Stimulated activated CD4-positive, alpha-beta T cell treated with anti-CD3 and anti-CD28 coated beads, TNF-alpha, amount 100 ng/mL, for 1 hour (primary cell): ENCODE results near the gene BZW2.
"Not testable (repeated sequence)": the region's sequence is repeated elsewhere in the genome, so short reads cannot be mapped to it uniquely, and the experiment has no call there.

ENCODE experiments used
- DNase-seq, 3 donors: peaks; one replicate each; pipeline ENCODE4 v3.0.0-alpha.2; 2020; ENCODE audit warnings: low read depth in 3 of 3, low spot score in 1 of 3

Gene BZW2

GRCh38 chr7:16670021-16670420, 24.0 kb downstream of the BZW2 start:
- no peak for DNase-seq

DNA sequence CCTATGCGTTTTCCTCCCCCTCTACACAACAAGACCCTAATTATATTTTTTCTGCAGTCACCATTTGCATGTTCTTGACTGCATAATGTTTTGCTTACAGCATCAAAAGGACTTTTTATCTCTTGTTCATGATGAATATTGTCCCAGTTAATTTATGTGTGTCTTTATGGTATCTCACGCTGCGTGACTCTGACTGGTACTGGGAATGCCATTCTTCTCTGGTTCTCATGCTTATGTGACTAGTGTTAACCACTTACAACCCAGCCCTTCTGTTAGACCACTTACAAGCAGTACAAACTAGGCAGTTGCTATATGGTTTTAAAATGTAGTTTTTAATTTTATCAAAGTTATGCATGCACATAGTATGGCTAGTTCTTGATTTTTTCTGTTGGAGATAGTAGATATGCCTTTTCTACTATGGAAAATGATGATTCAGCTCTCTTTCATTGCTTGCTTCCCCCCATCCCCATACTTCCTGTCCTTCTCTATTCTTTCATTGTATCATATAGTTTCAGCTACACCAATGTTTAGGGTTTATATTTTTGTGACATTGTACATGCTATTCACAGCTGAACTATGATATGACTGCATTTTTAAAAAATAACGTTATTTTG, 24.9 kb downstream of the BZW2 start:
- no peak for DNase-seq

DNA sequence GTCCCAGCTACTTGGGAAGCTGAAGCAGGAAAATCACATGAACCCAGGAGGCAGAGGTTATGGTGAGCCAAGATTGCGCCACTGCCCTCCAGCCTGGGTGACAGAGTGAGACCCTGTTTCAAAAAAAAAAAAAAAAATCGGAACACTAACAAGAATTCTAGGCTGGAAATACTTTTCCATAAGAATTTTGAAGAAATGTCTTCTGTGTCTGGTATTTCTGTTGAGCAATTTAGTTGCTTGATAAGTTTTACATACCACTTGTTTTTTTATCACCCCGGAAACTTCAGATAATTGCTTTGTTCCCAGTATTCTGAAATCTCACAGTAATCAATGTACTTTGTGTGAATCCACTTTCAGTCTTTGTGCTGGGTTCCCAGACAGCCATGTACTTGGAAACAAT, 25.8 kb downstream of the BZW2 start:
- no peak for DNase-seq

DNA sequence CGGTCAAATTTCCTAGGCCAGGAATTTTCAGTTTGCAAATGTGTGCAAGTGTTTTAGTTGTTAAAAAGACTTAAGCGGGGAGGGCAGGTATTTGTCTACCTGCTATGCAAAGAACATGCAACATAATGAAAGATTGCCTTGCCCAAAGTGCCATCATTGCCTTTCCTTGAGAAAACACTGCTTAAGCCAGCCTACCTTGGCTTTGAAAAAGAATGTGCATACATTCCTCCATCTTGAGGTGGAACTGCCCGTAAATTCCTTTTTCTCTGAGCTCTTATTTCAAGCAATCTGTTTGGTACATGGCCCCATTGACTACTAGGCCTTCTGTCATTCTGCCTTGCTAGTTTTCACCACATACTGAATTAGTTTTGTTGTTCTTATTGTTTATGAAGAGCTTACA, 29.3 kb downstream of the BZW2 start:
- DNase-seq: no peak

DNA sequence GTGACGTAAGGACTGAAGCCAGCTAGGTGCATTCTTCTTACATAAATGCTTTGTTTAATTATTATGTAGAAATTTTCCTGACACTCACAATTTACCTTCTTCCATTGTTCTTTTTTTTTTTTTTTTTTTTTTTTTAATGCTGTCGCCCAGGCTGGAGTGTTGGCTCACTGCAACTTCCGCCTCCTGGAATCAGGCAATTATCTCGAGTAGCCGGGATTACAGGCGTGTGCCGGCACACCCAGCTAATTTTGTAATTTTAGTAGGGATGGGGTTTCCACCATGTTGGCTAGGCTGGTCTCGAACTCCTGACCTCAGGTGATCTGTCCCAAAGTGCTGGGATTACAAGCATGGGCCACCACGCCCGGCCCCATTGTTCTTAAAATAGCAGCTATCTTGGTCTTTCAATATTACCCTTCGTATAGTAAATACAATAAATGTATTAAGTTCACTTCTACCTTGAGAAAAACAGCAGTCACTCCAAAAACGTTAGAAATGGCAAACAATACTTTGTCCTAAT, 32.1 kb downstream of the BZW2 start:
- no peak for DNase-seq

DNA sequence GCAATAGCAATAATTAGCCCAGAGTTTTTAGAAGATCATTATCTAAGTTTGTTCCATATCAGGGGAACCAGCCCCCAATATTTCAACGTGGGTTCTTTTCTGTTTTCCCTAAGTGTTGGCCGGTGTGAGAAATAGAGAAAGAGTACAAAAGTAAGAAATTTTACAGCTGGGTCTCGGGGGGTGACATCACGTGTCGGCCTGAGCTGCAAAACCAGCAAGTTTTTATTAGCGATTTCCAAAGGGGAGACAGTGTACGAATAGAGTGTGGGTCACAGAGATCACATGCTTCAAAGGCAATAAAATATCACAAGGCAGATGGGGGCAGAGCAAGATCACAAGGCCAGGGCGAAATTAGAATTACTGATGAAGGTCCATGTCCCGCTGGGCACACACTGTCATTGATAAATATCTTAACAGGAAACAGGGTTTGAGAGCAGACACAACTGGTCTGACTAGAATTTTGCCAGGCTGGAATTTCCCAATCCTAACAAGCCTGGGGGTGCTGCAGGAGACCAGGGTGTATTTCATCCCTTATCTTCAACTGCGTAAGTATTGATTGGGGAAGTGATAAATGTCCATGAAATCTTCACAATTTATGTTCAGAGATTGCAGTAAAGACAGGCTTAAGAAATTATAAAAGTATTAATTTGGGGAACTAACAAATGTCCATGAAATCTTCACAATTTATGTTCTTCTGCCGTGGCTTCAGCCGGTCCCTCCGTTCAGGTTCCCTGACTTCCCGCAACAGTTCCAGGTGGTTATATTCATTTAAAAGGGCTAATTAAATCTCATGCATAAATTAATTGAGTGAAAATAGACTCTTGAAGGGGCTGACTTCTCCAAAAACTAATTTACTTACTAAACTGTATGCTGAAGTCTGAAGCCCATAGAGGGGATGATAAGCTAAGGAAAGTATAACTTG, 32.9 kb downstream of the BZW2 start:
- not testable (repeated sequence) for DNase-seq

GRCh38 chr7:16684935-16685334, 39.0 kb downstream of the BZW2 start:
- DNase-seq: no peak

DNA sequence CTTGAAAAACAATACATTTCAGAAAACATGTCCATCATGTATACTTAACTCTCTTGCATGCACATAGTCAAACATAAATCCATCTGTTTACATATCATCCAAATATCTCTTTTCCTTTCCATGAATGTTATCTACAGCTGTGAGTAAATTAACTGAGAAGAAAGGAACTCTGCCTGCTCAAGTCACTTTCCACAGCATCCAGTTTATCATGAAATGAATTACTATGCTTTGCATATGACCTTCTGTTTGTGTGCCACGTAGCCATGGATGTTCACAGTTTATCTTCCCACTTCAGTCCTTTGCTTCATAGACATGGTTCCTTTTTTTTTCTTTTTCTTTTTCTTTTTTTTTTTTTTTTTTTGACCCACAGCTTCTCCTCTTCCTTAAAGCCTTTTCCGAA, 39.6 kb downstream of the BZW2 start:
- DNase-seq: no peak

DNA sequence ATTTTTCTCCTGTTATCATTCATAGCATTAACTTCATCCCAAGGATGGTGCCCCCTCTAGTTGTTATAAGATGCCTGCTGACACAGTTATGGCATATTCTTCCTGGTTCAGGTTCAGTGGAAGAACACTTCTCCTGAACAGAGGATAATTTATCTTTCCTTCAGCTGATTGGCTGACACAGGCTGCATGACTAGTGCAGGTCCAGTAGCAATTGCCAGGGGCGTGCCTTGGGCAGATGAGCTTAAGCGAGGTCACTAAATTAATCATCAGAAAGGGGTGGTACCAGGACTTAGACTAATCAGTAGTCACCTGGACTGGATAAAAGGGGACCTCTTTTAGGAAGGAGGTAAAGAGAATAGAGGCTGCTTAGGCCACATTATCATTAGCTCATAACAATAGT, 42.3 kb downstream of the BZW2 start:
- DNase-seq: no peak

DNA sequence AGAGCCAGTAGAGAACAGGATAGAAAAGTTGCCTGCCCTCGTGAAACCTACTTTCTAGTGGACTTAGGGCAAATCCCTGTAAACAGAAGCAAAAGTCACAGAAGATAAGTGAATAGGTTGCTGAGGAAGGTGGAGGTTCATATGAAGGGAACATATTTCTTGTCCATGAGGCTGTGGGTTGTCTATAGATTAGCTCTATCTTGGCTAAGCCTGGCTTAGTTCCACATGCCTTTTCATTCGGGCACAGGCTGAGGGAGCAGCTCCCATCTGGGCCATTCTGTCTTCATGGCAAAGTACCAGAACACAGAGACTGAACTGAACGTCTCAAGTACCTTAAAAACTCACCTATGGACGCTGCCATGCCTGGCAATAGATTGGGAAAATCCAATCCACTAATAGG, 45.3 kb downstream of the BZW2 start:
- DNase-seq: no peak

GRCh38 chr7:16693601-16694318, 47.8 kb downstream of the BZW2 start:
- DNase-seq: no peak

DNA sequence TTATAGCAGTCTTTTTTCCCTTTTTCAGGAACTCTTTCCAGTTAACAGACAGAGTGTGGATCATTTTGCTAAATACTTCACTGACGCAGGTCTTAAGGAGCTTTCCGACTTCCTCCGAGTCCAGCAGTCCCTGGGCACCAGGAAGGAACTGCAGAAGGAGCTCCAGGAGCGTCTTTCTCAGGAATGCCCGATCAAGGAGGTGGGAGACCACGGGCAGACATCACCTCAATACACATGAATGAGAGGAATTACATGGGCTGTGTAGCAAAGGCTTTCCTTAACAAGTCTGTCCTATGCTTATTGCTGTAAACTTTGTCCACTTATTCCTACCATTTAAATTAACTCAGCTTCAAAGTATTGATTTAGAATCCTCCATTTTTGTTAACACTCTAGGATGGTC, 48.8 kb downstream of the BZW2 start:
- no peak for DNase-seq

- DNase-seq: no peak
Measured at GRCh38 chr7:16695621-16696237, 49.7 kb downstream of the BZW2 start.

DNA sequence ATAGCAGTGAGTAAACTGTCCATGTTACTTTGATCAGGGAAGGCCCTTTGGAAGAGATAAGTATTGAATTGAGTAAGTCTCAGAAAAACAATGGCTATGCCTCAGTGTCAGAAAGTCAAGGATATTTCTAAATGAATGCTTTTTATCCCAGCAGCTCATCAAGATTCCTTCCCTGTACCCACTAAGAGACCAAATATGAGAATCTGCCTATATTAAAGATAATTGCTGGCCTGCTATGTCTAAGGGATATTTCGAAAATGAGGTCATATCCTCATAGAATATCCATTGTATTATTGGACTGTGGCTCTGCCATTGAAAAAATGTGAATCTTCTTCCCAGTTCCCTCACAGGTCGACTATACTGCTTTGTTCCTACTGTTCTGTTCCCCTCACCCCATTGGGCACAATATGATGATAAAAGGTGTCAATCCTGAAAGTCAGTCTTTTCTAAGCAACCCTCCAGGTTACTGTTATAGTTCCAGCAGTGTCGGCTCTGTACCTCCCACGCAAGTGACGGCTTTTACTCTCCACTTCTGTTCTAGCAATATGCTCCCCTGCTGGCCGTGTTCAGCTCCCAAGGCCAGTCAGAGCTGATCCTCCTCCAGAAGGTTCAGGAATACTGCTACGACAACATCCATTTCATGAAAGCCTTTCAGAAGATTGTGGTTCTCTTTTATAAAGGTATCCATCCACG, 51.7 kb downstream of the BZW2 start:
- DNase-seq: no peak

DNA sequence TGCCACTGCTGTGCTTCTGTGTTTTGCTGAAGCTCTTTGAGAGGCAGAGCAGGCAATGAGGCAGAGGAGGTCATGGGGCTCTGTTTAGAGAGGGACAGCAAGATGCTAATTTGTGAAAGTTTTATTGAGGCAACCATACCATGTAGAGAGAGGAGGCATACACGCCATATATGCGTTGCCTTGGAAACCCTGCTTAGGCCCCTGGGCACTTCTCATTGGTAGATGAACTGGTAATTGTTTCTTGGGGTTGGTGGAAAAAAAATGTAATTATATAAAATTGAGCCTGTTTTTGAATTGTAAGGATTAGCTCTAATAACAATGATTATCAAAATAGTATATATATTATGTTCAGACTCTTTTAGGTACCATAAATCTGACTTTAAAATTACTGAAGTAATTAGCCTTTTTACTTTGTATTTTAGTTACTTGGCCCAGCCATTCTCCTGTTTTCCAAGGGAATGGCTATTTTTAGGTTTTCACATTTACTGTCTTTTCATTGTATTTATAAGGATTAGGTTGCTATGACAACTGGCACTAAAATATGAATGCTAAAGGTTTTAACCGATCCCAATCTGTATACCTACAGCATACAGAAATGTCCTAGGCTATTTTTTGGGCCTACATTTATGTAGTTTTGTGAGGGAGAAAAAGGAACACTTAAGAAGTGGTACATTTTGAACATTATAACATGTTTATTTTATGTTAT, 52.4 kb downstream of the BZW2 start:
- no peak for DNase-seq

DNA sequence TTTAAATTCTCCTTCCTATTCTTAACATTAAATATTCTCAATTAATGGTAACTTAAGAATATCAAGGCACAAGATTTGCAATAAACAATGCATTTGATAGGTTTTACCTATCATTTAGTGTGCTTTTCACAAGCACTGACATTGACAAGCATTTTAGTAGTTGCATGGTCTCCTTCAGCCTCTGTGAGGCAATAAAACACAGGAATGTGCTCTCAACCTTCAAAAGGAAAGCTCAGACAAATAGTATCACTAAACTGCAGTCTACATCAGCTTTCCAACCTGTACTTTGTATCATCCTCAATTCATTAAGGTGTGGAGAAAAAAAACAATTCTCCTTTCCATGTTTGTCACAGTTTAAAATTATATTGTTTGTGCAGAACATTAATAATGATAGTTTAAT, 56.5 kb downstream of the BZW2 start:
- DNase-seq: no peak

GRCh38 chr7:16708511-16708910, 62.5 kb downstream of the BZW2 start:
- no peak for DNase-seq

GRCh38 chr7:16708980-16709379, 63.0 kb downstream of the BZW2 start:
- no peak for DNase-seq

DNA sequence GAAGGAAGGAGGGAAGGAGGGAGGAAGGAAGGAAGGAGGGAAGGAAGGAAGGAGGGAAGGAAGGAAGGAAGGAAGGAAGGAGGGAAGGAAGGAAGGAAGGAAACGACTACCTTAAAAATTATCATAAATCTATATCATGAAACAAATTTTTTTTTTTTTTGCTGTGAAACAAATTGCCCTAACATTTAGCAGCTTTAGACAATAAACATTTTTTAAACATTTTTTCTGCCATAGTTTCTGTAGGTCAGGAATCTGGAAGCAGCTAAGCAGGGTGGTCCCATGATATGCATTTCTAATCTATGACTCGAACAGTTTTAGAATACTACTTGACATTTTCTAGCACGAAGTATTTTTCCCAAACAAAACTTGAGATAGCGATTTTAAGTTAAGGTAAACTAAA, 64.7 kb downstream of the BZW2 start:
- no peak for DNase-seq

DNA sequence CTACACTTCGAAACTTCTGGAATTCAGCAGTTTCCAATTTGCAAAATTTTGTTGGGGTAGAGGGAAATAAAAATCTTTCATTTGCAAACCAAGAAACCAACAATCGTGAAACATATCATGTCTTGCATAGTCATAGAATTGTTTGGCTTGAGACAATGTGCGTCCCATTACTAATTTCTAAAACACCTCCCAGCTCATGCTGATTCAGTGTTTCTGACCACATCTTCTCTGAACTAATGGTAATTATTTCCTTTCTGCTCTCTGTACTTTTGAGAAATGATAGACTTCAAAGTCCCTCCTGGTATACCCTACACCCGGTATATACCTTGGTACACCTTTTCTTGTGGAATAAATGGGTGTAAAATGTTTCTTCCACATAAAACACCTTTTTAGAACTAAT, 65.7 kb downstream of the BZW2 start:
- DNase-seq: no peak
